LNCAP (cell line): ENCODE measurements around the gene RBSN.

Experiments used
- TF ChIP-seq, protein P1 (sequence below): fragments of 450-650 bp; IDR thresholded peaks from 2 replicates; pipeline ENCODE4 v1.5.1; 2017; ENCODE audit warnings: mild to moderate bottlenecking

Gene RBSN

GRCh38 chr3:15092686-15093085 is 6.3 kb downstream of the RBSN start:
- TF ChIP-seq, protein P1, sequence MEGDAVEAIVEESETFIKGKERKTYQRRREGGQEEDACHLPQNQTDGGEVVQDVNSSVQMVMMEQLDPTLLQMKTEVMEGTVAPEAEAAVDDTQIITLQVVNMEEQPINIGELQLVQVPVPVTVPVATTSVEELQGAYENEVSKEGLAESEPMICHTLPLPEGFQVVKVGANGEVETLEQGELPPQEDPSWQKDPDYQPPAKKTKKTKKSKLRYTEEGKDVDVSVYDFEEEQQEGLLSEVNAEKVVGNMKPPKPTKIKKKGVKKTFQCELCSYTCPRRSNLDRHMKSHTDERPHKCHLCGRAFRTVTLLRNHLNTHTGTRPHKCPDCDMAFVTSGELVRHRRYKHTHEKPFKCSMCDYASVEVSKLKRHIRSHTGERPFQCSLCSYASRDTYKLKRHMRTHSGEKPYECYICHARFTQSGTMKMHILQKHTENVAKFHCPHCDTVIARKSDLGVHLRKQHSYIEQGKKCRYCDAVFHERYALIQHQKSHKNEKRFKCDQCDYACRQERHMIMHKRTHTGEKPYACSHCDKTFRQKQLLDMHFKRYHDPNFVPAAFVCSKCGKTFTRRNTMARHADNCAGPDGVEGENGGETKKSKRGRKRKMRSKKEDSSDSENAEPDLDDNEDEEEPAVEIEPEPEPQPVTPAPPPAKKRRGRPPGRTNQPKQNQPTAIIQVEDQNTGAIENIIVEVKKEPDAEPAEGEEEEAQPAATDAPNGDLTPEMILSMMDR: no peak

GRCh38 chr3:15091575-15091974 is 7.4 kb downstream of the RBSN start:
- TF ChIP-seq, protein P1: no peak

- TF ChIP-seq, protein P1: no peak
Measured at GRCh38 chr3:15089201-15089600, 9.7 kb downstream of the RBSN start.

DNA sequence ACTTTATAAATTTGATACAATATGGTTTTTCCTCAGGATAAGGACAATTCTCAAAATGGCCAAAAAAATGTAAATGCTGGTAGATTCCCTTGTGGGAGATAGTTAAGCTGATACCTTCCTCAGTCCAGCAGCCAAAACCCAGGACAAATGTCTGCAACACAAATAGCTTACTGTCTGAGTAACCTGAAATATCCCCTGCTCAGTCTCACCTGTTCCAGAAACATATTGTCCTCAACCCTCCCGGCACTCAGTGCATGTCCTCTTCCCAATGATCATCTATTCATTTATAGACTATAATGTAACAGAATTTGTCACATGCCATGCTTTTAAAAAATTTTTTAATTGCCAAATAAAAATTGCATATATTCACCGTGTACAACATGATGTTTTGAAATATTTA is 12.2 kb downstream of the RBSN start:
- TF ChIP-seq, protein P1: no peak

- TF ChIP-seq, protein P1: no peak
Measured at GRCh38 chr3:15086263-15086662, 12.7 kb downstream of the RBSN start.

- TF ChIP-seq, protein P1: no peak
Measured at GRCh38 chr3:15083252-15083651, 15.7 kb downstream of the RBSN start.

DNA sequence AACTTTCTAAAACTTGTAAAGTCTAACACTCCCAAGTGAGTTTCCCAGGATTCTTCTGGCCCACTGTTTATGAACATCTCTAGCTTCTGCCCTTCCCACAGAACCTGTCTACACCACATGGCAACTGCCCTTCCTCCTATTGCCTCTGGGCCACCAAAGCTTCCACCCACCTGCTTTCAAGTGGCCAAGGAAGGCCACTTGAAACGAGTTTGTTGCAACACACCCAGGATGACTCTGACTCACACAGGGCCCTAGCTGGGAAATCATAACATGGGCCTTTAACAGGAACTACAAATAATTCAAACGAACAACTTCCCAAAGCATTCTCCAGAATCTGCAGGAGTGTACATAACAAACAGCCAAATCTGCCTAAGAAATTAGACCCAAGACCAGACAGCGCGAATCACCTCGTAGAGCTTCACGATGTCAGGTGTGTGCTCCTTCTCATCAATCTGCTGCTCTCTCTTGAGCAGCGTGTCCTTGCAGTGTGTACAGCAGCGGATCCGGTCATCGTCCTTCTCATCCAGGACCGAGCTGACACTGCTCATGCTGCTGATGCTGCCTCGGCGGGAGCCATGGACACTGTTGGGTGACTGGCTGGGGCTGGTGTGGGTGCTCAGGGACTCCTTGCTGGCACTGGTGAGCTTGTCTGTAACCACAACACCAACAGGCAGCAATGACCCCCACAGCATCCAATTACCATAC is 16.8 kb downstream of the RBSN start:
- TF ChIP-seq, protein P1: no peak

GRCh38 chr3:15079091-15079490 is 19.9 kb downstream of the RBSN start:
- TF ChIP-seq, protein P1: no peak
